GM18520 (cell line): Measurements from ENCODE around the gene SYNM.
"Not testable (repeated sequence)": the region's sequence is repeated elsewhere in the genome, so short reads cannot be mapped to it uniquely, and the experiment has no call there.

ENCODE experiments used
- ATAC-seq: cut with Tn5 transposase; IDR thresholded peaks from one replicate; pipeline ENCODE4 v1.9.1; 2021; ENCODE audit not compliant: unreplicated experiment

Gene SYNM

DNA sequence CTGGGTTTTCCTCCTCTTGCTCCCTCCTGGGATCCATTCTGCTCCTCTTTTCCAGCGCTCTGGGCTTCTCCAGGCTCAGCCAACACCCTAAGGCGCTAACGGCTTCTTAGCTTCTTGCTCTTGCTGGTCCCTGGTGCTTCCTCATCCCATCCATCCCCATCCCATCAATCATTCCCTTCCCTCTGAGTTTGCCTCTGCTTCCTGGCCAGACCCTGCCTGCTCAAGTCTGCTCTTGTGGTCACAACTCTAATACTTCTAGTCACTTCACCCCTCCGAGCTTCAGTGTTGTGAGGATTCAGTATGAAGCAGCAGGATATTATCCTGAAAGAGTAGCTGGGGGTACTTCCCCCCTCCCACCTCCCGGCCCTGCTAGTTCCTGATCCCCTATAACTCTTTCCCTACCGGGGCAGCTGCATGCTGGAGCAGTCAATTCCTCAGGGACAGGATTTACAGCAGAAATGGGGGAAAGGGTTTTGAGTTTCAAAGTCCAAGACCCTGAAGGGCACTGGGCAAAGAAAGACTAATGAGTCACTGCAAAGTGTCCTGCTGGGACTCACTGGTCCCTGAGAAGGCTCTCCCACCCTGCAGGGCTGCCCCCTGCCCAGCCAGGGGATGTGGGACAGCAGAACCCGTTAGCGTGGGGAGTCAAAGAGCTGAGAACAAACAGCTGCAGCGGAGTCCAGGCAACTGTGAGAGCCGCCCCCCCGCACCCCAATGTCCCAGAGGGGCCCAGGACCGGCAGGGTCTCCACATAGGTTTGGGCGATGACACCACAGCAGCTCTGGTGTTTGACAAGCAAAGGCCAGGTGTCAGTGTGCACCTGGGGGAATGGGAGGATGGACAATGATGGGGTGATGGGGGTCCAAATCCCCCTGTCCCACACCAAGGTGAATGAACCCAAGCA, 2.3 kb upstream of the SYNM start:
- ATAC-seq = no peak

DNA sequence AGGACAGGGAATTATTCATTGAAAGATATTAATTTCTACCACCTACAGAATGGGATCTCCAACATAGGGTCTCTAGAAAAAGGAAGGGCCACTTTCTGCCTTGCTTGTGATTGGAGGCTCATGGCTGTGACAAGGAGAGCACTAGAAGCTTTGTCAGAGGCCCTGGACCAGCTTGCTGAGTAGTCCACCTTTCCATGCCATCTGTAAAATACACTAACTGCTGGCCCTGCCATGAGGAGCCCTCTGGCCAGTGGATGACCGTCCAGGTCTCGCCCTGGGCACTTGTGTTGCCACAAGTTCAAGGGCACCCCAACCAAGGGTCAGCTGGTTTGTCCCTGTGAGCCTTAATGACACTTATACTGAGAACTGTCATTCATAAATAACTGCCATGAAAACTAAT, 1.6 kb upstream of the SYNM start:
- no peak for ATAC-seq

GRCh38 chr15:99105514-99106341, 848 bp downstream of the SYNM start:
- no peak for ATAC-seq

DNA sequence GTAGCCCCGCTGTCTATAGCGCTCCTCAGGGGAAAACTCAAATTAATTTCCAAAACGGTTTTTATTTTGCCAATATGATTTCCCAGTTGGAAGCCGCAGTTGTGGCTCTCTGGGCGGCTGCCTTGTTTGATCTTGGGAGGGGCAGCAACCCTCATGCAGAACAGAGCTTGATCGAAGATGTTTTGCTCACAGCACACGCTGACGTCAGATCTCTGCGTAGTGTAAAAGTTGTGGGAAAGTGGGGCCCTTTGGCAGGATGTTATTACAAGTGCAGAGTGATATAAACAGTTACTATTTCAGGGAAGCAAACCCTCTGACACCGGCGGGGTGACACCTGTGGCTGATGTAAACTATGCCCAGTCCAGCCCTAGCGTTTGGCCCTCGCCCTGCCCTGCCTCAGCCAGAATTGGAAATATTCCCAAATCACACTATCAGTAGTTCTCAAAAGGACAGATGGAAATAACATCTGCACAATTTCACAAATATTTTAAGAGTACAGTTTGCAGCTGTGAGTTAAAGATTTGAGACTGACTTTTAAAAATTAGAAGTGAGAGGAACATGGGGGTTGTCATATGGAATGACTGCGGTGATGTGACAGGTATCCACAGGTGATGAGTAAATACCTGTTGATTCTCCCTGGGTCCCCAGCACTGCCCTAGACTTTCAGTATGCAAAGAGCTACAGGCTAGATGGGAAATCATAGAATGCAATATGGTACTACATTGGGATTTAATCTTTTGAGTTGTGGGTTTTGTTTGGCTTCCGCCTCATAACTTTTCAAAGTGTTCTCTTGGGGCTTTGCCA, 1.7 kb downstream of the SYNM start:
- no peak for ATAC-seq

- no peak for ATAC-seq
Observed at GRCh38 chr15:99108993-99109392, 4.1 kb downstream of the SYNM start.

- no peak for ATAC-seq
Observed at GRCh38 chr15:99109555-99110021, 4.7 kb downstream of the SYNM start.

- no peak for ATAC-seq
Observed at GRCh38 chr15:99110093-99110492, 5.2 kb downstream of the SYNM start.

DNA sequence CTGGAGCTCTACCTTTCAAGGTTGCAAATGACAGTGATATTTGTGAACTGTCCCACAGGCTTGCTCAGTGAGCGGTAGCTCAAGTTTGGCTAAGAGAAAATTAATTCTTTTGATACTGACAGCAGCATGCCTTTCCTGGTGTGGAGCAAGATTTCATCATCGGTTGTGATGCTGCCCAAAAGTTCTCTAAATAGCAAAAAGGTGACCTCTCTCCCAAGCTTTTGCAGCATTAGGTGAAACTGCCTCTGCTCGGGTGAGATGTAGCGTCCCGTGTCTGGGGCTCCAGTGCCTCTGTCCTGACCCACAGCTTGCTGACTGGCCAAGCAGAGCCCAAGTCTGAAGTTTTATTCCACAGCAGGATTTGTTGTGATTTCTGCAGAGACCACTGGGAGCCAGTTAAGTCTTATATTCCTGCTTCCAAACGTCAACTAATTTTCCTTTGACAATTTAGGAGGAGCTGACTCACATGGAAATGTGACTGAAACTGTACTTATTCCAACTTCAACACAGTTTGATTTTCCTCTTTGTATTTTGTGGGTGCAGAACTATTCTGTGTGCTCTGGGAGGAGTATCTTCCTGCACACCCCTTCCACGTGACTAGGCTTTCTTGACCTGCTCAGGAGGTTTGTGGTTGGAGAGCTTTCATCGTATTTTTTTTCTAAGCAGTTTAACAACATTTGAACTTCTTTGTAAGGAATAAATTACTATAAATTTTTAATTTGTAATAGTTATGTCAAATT, 5.9 kb downstream of the SYNM start:
- ATAC-seq = no peak

GRCh38 chr15:99111641-99112040, 6.8 kb downstream of the SYNM start:
- not testable (repeated sequence) for ATAC-seq

GRCh38 chr15:99113547-99114271, 8.8 kb downstream of the SYNM start:
- no peak for ATAC-seq

DNA sequence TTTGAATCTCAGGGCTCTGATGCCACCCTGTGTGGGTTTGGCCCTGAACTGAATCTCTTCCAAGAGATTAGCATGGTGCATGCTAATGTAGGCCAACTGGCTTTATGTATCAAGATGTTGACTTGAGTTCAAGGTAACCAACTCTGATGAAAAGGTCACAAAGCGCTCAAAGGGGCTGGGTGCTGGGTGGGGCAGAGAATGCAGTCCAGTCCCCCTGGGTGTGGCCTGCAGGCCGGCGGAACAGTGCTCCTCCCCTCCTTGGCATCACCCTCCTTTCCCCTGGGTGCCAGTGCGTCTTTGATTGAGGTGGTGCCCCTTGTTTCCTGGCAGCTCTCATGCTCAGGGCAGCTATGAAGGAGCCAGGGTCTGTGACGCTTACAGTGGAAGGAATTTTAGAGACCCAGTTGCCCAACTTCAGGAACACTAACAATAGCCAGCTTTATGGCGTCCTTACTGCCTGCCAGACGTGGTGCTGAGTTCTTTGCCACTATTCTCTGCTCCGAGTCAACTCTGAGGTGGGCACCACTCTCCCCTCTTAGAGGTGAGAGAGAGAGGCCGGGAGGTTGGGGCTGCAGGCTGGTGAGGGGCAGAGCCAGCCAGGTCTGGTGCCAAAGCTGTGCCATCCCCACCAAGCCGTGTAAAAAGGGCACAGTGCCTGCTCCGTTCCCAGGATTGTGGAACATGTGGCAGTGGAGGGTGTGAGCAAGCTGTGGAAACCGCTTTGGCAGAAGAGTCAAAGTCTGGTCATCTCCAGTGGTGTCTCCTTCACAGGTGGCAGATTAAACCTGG, 9.8 kb downstream of the SYNM start:
- no peak for ATAC-seq

DNA sequence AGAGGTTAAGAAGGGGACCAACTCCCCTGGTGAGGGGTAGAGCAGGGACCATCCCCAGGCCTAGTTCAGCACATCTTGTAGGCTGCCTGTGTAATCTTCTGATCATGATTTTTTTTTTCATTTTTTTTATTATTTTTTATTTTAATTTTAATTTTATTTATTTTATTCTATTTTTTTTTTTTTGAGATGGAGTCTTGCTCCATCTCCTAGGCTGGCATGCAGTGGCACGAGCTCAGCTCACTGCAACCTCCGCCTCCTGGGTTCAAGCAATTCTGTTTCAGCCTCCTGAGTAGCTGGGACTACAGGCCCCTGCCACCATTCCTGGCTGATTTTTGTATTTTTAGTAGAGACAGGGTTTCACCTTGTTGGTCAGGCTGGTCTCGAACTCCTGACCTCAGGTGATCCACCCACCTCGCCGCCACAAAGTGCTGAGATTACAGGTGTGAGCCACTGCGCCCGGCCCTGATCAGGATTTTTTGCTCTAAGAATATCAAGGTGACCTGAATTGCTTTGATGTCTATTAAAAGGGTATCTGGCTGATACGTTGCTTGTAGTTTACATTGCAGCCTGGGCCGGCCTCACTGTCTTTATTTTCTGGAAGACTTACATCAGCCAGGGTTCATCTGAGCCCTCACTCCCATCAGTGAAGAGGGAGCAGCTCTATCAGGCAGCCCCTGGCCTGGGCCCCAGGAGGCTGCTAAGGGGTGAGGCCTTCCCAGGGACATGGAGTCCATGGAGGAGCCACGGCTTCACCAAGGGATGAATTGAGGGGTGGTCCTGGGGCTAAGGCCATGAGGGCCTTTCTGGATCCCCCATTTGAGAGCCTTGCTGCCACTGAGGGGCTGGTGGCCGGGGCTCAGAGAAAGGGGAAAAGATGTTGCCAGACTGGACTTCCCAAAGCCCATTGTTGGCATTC, 10.7 kb downstream of the SYNM start:
- no peak for ATAC-seq

DNA sequence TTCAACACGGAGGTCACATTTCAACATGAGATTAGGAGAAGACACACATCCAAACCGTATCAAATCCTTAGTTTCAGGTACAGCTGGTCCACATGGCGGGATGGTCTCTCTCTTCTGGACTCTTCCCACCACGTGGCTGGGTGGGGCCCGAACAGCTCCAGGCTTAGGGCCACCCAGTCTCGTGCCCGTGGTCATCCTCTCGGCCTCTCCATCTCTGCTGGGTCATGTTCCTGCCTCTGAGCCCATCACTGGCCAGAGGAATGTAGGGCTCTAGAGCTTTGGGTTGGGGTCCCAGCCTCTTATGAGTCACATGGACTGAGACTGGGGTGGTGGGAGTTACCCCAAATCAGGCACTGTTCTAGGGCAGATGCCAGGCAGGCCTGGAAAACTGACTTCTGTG, 12.2 kb downstream of the SYNM start:
- ATAC-seq = no peak

GRCh38 chr15:99117563-99118257, 12.8 kb downstream of the SYNM start:
- no peak for ATAC-seq

DNA sequence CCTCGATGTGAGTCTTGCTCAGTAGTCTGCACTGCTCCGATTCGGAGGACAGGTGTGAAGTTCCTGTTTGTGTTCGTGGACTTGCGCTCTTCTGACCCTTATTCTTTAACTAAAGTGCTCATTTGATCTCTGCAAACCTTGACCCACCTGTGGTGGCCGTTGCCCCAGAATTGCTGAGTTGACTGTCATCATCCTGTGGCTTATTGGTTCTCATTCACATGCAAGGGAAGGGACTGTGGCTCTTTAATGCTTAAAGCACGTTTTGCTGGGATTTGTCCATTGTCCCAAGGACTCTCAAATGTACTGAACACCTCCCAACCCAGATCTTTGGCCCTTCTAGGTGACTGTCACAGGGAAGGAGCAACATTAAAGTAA, 13.4 kb downstream of the SYNM start:
- no peak for ATAC-seq

GRCh38 chr15:99118801-99119546, 14.1 kb downstream of the SYNM start:
- ATAC-seq = no peak
